ENCODE measurements around the gene PMEPA1.

The PMEPA1 gene

DNA sequence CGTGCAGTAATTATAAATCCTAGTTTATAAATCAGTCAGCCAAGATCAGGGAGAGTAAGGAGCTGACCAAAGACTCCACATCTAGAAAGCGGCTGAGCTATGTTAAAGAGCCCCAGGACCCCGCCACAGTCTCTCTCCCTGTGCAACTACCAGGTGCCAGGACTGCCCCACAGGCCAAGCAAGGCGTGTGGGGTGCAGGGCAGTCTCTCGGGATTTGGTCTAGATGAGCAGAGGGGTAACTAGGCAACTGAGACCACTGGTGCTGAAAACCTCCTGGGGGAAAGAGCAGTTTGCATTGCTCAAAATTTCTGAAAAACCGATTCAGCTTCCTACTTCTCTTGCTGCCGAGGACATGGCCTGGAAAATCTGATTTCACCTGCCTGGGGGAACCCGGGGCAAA is 10.4 kb downstream of the PMEPA1 start:
- H3K27ac ChIP-seq: no peak overlapping the region
- TF ChIP-seq ZFX (IDR thresholded peaks at IDR 0.05): no peak
- TF ChIP-seq, protein P1, sequence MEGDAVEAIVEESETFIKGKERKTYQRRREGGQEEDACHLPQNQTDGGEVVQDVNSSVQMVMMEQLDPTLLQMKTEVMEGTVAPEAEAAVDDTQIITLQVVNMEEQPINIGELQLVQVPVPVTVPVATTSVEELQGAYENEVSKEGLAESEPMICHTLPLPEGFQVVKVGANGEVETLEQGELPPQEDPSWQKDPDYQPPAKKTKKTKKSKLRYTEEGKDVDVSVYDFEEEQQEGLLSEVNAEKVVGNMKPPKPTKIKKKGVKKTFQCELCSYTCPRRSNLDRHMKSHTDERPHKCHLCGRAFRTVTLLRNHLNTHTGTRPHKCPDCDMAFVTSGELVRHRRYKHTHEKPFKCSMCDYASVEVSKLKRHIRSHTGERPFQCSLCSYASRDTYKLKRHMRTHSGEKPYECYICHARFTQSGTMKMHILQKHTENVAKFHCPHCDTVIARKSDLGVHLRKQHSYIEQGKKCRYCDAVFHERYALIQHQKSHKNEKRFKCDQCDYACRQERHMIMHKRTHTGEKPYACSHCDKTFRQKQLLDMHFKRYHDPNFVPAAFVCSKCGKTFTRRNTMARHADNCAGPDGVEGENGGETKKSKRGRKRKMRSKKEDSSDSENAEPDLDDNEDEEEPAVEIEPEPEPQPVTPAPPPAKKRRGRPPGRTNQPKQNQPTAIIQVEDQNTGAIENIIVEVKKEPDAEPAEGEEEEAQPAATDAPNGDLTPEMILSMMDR (conservative IDR thresholded peaks at IDR 0.05): no peak

DNA sequence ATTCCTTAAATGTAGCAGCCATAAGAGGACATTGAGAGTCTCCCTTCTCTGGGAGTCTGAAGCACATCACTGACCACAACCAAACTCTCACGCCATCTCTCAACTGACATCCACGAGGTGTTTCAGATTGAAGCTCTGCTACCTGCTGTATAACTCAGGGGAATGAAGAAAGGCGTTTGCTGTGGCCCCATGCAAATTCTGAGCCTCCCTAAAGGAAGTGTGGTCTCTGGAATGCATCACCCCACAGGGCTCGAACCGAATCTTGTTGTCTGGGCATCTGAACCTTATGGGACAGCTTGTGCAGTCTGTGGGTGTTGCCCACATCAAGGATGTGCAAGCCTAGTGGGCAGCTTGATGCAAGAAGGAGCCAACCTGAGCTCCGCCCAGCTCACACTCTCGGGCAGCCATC is 10.9 kb downstream of the PMEPA1 start:
- TF ChIP-seq, protein P1 (conservative IDR thresholded peaks at IDR 0.05): no peak
- no peak for TF ChIP-seq ZFX (IDR thresholded peaks at IDR 0.05)
- no peak overlapping the region for H3K27ac ChIP-seq

GRCh38 chr20:57698116-57698866 is 11.5 kb downstream of the PMEPA1 start:
- no peak overlapping the region for H3K27ac ChIP-seq

GRCh38 chr20:57697543-57697942 is 12.3 kb downstream of the PMEPA1 start:
- H3K27ac ChIP-seq: no peak overlapping the region
- no peak for TF ChIP-seq ZFX (IDR thresholded peaks at IDR 0.05)
- TF ChIP-seq, protein P1 (conservative IDR thresholded peaks at IDR 0.05): no peak

More at GRCh38 chr20:57698116-57698866, 11.5 kb downstream of the PMEPA1 start:
- no peak for TF ChIP-seq ZFX (IDR thresholded peaks at IDR 0.05)
- TF ChIP-seq, protein P1 (conservative IDR thresholded peaks at IDR 0.05): no peak

DNA sequence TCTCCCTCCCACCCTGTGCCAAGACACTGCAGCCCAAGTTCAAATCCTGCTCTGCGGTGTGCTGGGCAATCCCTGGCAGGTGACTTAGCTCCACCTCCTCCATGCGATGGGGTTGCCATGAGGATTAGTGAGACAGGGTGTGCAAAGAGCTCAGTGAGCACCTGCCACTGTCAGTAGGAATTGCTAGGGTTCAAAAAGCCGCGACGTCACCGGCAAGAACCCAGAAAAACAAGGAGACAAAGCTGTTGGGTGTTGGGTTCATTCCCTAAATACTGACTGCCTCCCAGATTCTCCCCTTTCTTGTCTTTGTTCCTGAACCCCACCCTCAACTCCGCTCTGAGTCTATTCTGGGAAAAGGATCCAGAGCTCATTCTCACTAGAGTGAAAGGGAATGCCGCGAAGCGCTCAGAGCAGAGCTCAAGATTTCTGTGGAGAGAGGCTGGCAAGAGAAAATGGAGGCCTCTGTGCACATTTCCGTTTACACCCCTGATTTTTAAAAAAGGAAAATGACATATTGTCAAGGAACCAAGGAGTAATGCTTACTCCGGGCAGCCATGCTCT is 13.3 kb downstream of the PMEPA1 start:
- TF ChIP-seq, protein P1 (conservative IDR thresholded peaks at IDR 0.05): no peak
- TF ChIP-seq ZFX (IDR thresholded peaks at IDR 0.05): no peak
- peak overlapping the region; percentile 53; the same call in 1 of the 2 replicates for H3K27ac ChIP-seq

DNA sequence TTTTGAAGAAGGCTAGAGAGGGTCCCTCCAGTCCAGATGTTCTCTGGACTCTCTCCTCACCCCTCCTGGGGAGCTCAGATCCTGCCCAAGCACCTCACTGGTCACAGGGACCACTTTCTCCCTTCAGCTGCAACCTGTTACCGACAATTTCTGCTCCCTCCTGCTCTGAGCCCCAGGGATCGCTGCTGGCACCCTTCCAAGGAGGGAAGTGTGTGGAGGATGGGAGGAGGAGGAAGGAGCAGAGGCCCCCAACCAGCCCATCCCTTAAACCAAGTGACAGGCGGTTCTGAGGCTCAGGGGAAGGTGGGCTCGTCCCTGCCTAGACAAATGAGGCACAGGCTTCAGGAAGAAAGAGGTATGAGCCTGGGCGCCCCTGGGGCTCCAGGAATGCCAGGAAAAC is 13.9 kb downstream of the PMEPA1 start:
- H3K27ac ChIP-seq: peak overlapping the region; percentile 53
- TF ChIP-seq ZFX (IDR thresholded peaks at IDR 0.05): no peak

DNA sequence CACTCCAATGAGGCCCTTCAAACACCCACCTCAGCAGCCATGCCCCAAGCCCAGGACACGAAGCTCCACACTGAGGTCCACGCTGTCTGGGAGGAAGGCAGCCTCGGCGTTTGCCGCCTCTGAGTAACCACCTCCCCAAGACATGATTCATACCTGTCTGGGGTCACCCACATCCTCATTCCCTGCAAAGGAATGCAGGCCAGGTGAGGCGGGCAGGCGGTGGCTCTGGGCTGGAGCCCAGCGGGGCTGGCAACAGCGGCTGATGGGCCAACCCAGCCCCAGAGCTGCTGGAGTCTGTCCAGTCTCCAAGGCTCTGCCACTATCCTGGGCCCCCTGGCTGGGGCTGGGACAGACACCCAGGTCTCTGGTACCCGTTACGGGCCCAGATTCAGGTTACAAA is 14.8 kb downstream of the PMEPA1 start:
- peak overlapping the region; percentile 53 for H3K27ac ChIP-seq
- TF ChIP-seq ZFX (IDR thresholded peaks at IDR 0.05): no peak
- TF ChIP-seq, protein P1 (conservative IDR thresholded peaks at IDR 0.05): no peak
